ENCODE results near the gene PCDH15.
"Not testable (repeated sequence)": the region's sequence is repeated elsewhere in the genome, so short reads cannot be mapped to it uniquely, and the experiment has no call there.

PCDH15 gene

GRCh38 chr10:54531296-54531695 lies 269.7 kb downstream of the PCDH15 start:
- no peak for DNase-seq

- no peak for DNase-seq
Measured at GRCh38 chr10:54530299-54530698, 270.7 kb downstream of the PCDH15 start.

- no peak for DNase-seq
Measured at GRCh38 chr10:54525816-54526215, 275.2 kb downstream of the PCDH15 start.

- DNase-seq, result not testable (repeated sequence)
Measured at GRCh38 chr10:54515244-54515643, 285.8 kb downstream of the PCDH15 start.

- DNase-seq, result no peak
Measured at GRCh38 chr10:54503863-54504262, 297.2 kb downstream of the PCDH15 start.

GRCh38 chr10:54501929-54502328 lies 299.1 kb downstream of the PCDH15 start:
- DNase-seq, result no peak

- no peak for DNase-seq
Measured at GRCh38 chr10:54496852-54497251, 304.2 kb downstream of the PCDH15 start.

GRCh38 chr10:54487743-54488142 lies 313.3 kb downstream of the PCDH15 start:
- DNase-seq, result no peak

- DNase-seq, result no peak
Measured at GRCh38 chr10:54485971-54486370, 315.1 kb downstream of the PCDH15 start.

- no peak for DNase-seq
Measured at GRCh38 chr10:54484186-54484585, 316.8 kb downstream of the PCDH15 start.

GRCh38 chr10:54478601-54479000 lies 322.4 kb downstream of the PCDH15 start:
- DNase-seq, result no peak

GRCh38 chr10:54477738-54478137 lies 323.3 kb downstream of the PCDH15 start:
- no peak for DNase-seq

GRCh38 chr10:54470324-54470631 lies 330.8 kb downstream of the PCDH15 start:
- no peak for DNase-seq

- no peak for DNase-seq
Measured at GRCh38 chr10:54469587-54470323, 331.3 kb downstream of the PCDH15 start.

- no peak for DNase-seq
Measured at GRCh38 chr10:54454271-54454670, 346.8 kb downstream of the PCDH15 start.

- no peak for DNase-seq
Measured at GRCh38 chr10:54449056-54449455, 352.0 kb downstream of the PCDH15 start.

GRCh38 chr10:54444170-54444569 lies 356.9 kb downstream of the PCDH15 start:
- no peak for DNase-seq

- no peak for DNase-seq
Measured at GRCh38 chr10:54441275-54441674, 359.8 kb downstream of the PCDH15 start.

GRCh38 chr10:54434782-54435181 lies 366.2 kb downstream of the PCDH15 start:
- no peak for DNase-seq

- no peak for DNase-seq
Measured at GRCh38 chr10:54415483-54415882, 385.5 kb downstream of the PCDH15 start.

GRCh38 chr10:54402576-54402975 lies 398.5 kb downstream of the PCDH15 start:
- no peak for DNase-seq

GRCh38 chr10:54396031-54396430 lies 405.0 kb downstream of the PCDH15 start:
- no peak for DNase-seq

GRCh38 chr10:54394598-54394997 lies 406.4 kb downstream of the PCDH15 start:
- not testable (repeated sequence) for DNase-seq

GRCh38 chr10:54372179-54372578 lies 428.9 kb downstream of the PCDH15 start:
- no peak for DNase-seq

- no peak for DNase-seq
Measured at GRCh38 chr10:54368984-54369383, 432.0 kb downstream of the PCDH15 start.

Measured in NCI-H524 treated with DMSO at 0.1 percent for 48 hours (cell line).